ENCODE measurements around the gene ABI3BP. TPM values are rescaled to one million over a fixed set of nuclear protein-coding genes. Genes with fewer than 3 reads are reported as not detected.

The ABI3BP gene
- polyA plus RNA-seq, 1 of the 3 experiments (the other 2 are of a cell fraction): 8.4 TPM

DNA sequence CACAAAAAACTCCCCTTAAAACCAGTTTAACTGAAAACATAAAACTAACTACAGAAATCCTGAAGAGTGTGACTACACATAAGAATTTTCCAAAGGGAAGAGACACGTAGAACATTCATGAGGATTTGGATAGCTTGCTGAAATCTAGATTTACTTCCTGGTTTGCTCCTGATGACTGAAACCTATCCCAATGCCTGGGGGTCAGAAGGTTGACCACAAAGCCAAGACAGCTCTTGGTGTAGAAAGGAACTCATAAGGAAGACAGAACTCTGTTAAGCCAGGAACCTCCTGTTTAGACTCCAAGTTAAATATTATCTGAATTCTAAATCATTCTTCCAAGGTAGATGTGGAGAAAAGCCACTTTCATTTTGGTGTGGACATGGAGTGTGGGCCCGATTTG, 191.1 kb downstream of the ABI3BP start:
- peaks cover 5% of the 10 kb centered on the region for H3F3A ChIP-seq (replicated peaks; ENCODE audit: insufficient read depth)
- H3K9me3 ChIP-seq: no peaks in the 10 kb centered on the region
- no peaks in the 10 kb centered on the region for H3K79me2 ChIP-seq (ENCODE audit: insufficient read depth)
- no peak overlapping the region for H3K4me2 ChIP-seq
- peaks cover 0 to 7% of the 10 kb centered on the region in 2 experiments; a peak in 2 of 4 replicates for H3K4me1 ChIP-seq (ENCODE audit: control insufficient read depth in 1 of 2, insufficient read depth in 2 of 2, low read depth in 1 of 2, low read length in 1 of 2)
- peak overlapping the region; percentile 24; the same call in 1 of the 2 replicates for H2AFZ ChIP-seq (ENCODE audit: low read depth)
- WGBS (ENCODE audit: low lambda C conversion rate): 74% methylated on average over 2 of the region's 2 CpGs
- ChIA-PET CTCF (no interaction called here), POLR2A (no interaction called here)
- H3K27me3 ChIP-seq (ENCODE audit: insufficient read depth): no peaks in the 10 kb centered on the region
- DNase-seq: no peak
- no peaks in the 10 kb centered on the region for H3K9me2 ChIP-seq
- no peak overlapping the region for H3K4me3 ChIP-seq (ENCODE audit: low read depth in 2 of 2, low read length in 1 of 2)
- TF ChIP-seq TCF12 (IDR thresholded peaks at IDR 0.05) (no peak), NRF1 (IDR thresholded peaks at IDR 0.05; ENCODE audit: low read depth, low read length) (no peak), RAD21 (IDR thresholded peaks at IDR 0.05; ENCODE audit: low read length) (no peak), FOSL2 (IDR thresholded peaks at IDR 0.05; ENCODE audit: borderline replicate concordance, low read depth) (no peak), SMC3 (IDR thresholded peaks at IDR 0.05; ENCODE audit: low read depth, low read length) (no peak)
- TF ChIP-seq, protein P1, sequence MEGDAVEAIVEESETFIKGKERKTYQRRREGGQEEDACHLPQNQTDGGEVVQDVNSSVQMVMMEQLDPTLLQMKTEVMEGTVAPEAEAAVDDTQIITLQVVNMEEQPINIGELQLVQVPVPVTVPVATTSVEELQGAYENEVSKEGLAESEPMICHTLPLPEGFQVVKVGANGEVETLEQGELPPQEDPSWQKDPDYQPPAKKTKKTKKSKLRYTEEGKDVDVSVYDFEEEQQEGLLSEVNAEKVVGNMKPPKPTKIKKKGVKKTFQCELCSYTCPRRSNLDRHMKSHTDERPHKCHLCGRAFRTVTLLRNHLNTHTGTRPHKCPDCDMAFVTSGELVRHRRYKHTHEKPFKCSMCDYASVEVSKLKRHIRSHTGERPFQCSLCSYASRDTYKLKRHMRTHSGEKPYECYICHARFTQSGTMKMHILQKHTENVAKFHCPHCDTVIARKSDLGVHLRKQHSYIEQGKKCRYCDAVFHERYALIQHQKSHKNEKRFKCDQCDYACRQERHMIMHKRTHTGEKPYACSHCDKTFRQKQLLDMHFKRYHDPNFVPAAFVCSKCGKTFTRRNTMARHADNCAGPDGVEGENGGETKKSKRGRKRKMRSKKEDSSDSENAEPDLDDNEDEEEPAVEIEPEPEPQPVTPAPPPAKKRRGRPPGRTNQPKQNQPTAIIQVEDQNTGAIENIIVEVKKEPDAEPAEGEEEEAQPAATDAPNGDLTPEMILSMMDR (IDR thresholded peaks at IDR 0.05): no peak
- TF ChIP-seq, protein P2, sequence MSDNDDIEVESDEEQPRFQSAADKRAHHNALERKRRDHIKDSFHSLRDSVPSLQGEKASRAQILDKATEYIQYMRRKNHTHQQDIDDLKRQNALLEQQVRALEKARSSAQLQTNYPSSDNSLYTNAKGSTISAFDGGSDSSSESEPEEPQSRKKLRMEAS (IDR thresholded peaks at IDR 0.05; ENCODE audit: low read depth): no peak
- no peaks in the 10 kb centered on the region for H4K20me1 ChIP-seq (ENCODE audit: insufficient read depth)
- no peaks in the 10 kb centered on the region for H3K36me3 ChIP-seq (replicated peaks in 1 of 2; ENCODE audit: control insufficient read depth in 1 of 2, insufficient read depth in 2 of 2, low read length in 1 of 2)
- H3K9ac ChIP-seq: no peak overlapping the region
- no peak overlapping the region for H3K27ac ChIP-seq (ENCODE audit: low read depth in 2 of 2, low read length in 1 of 2)

DNA sequence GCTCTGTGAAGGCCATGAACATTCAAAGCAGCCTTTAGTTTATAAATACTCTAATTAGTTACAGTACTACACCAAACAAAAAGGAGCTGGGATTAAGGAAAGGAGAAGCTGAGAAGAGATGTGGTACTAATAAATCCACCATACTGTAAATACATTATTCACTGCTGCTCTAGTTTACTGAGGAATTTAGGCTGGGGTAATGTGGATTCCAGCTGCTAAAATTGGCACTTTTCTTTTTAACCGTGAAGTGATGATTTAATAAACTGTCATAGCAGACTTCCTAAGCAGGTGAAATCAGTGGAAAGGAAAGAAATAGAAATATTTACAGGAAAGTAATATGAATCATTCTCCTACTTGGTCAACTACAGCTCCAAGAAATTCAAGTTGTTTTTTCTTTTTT, 195.2 kb downstream of the ABI3BP start:
- H3K9me2 ChIP-seq: no peaks in the 10 kb centered on the region
- TF ChIP-seq, protein P3, sequence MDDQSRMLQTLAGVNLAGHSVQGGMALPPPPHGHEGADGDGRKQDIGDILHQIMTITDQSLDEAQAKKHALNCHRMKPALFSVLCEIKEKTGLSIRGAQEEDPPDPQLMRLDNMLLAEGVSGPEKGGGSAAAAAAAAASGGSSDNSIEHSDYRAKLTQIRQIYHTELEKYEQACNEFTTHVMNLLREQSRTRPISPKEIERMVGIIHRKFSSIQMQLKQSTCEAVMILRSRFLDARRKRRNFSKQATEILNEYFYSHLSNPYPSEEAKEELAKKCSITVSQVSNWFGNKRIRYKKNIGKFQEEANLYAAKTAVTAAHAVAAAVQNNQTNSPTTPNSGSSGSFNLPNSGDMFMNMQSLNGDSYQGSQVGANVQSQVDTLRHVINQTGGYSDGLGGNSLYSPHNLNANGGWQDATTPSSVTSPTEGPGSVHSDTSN (IDR thresholded peaks at IDR 0.05): 0 out of 2 replicates have a peak, but pooled peaks have one; percentile 22
- peak; percentile 36; the same call in 1 of the 2 replicates for TF ChIP-seq TCF12 (IDR thresholded peaks at IDR 0.05)
- 0 out of 2 replicates have a peak, but pooled peaks have one; percentile 30 for TF ChIP-seq JUND (IDR thresholded peaks at IDR 0.05)
- no peak for TF ChIP-seq FOXJ3 (CRISPR knock-in tag; IDR thresholded peaks at IDR 0.05)
- no peaks in the 10 kb centered on the region for H3K9me3 ChIP-seq
- H3K27ac ChIP-seq (ENCODE audit: low read depth in 2 of 2, low read length in 1 of 2): no peak overlapping the region; a peak in 1 of 4 replicates
- no peak overlapping the region for H3K4me3 ChIP-seq (ENCODE audit: low read depth in 2 of 2, low read length in 1 of 2)
- no peaks in the 10 kb centered on the region for H3K27me3 ChIP-seq (ENCODE audit: insufficient read depth)
- ChIA-PET POLR2A (no interaction called here), CTCF (interaction anchor here (0.9 to 1.6 kb wide), 2 partner anchors 27 to 29 kb away, joined by 3 read pairs; no protein-coding TSS in a partner anchor)
- peak overlapping the region; percentile 19 for H2AFZ ChIP-seq (ENCODE audit: low read depth)
- no peaks in the 10 kb centered on the region for H3K79me2 ChIP-seq (ENCODE audit: insufficient read depth)
- H3K9ac ChIP-seq: no peak overlapping the region
- H3F3A ChIP-seq (replicated peaks; ENCODE audit: insufficient read depth): peaks cover 5% of the 10 kb centered on the region
- peaks cover 0 to 7% of the 10 kb centered on the region in 2 experiments; a peak in 2 of 4 replicates for H3K4me1 ChIP-seq (ENCODE audit: control insufficient read depth in 1 of 2, insufficient read depth in 2 of 2, low read depth in 1 of 2, low read length in 1 of 2)
- no peak overlapping the region for H3K4me2 ChIP-seq
- no peak for DNase-seq
- H4K20me1 ChIP-seq (ENCODE audit: insufficient read depth): no peaks in the 10 kb centered on the region
- H3K36me3 ChIP-seq (replicated peaks in 1 of 2; ENCODE audit: control insufficient read depth in 1 of 2, insufficient read depth in 2 of 2, low read length in 1 of 2): no peaks in the 10 kb centered on the region
- 34% methylated on average over 1 of the region's 1 CpG for WGBS (ENCODE audit: low lambda C conversion rate)
